WTC11 (cell line): ENCODE data around the gene SH2D5. TPM values are rescaled to one million over a fixed set of nuclear protein-coding genes. Genes with fewer than 3 reads are reported as not detected.

Experiments
- ATAC-seq: fragments of 200-7000 bp; cut with Tn5 transposase; 2 replicates; pipeline ENCODE4 v1.10.0; 2021; ENCODE audit warnings: mild to moderate bottlenecking, moderate library complexity
- CTCF ChIA-PET: fragments of 300-600 bp; sonication (Branson Sonifier 250); formaldehyde crosslinking; loops from one replicate; lab custom pipeline; 2021; ENCODE audit warnings: antibody characterized with exemption; lab: Charles Lee
- POLR2A ChIA-PET: fragments of 350-600 bp; sonication (Branson Sonifier 250); formaldehyde crosslinking; loops from one replicate; lab custom pipeline; 2021; ENCODE audit warnings: antibody characterized with exemption; lab: Charles Lee
- DNase-seq: peaks from one replicate; pipeline ENCODE4 v3.0.0; 2021; ENCODE audit warnings: low spot score
- H3K27ac Mint-ChIP-seq: 2 replicates; pipeline ENCODE4 v1.8.0; 2021; ENCODE audit warnings: mixed read lengths
- H3K27me3 Mint-ChIP-seq: 2 replicates; pipeline ENCODE4 v1.8.0; 2021; ENCODE audit warnings: low read depth, mild to moderate bottlenecking, moderate library complexity, mixed read lengths
- H3K36me3 Mint-ChIP-seq: 2 replicates; pipeline ENCODE4 v1.8.0; 2021; ENCODE audit warnings: mixed read lengths
- H3K4me1 Mint-ChIP-seq: 2 replicates; pipeline ENCODE4 v1.8.0; 2022; ENCODE audit warnings: mixed read lengths
- H3K4me3 Mint-ChIP-seq: 2 replicates; pipeline ENCODE4 v1.8.0; 2021; ENCODE audit warnings: mild to moderate bottlenecking, moderate library complexity, mixed read lengths
- H3K9me3 Mint-ChIP-seq: 2 replicates; pipeline ENCODE4 v1.8.0; 2021; ENCODE audit warnings: mixed read lengths
- CREB1 ChIP-seq: sonication (generic); formaldehyde crosslinking; IDR thresholded peaks from 2 replicates; pipeline ENCODE4 v1.8.0; 2023; ENCODE audit warnings: mild to moderate bottlenecking, missing genetic modification reagents
- CREM ChIP-seq: sonication (generic); formaldehyde crosslinking; IDR thresholded peaks from 2 replicates; pipeline ENCODE4 v1.8.1; 2022; ENCODE audit warnings: mild to moderate bottlenecking, missing genetic modification reagents, moderate library complexity
- EMX1 ChIP-seq: fragments of 250-450 bp; sonication (Bioruptor Pico); IDR thresholded peaks from 2 replicates; pipeline ENCODE4 v1.8.0; 2021; ENCODE audit warnings: mild to moderate bottlenecking
- ESRRA ChIP-seq: sonication (generic); formaldehyde crosslinking; IDR thresholded peaks from 2 replicates; pipeline ENCODE4 v1.8.1; 2022; ENCODE audit warnings: mild to moderate bottlenecking, missing genetic modification reagents, borderline replicate concordance
- FOXJ3 ChIP-seq: sonication (generic); formaldehyde crosslinking; IDR thresholded peaks from 2 replicates; pipeline ENCODE4 v1.9.0; 2021; ENCODE audit warnings: missing genetic modification reagents, mild to moderate bottlenecking, borderline replicate concordance
- HMGA2 ChIP-seq: fragments of 250-450 bp; sonication (Bioruptor Pico); IDR thresholded peaks from 2 replicates; pipeline ENCODE4 v1.4.0; 2021; ENCODE audit warnings: mild to moderate bottlenecking, moderate library complexity
- HMGXB4 ChIP-seq: sonication (generic); formaldehyde crosslinking; IDR thresholded peaks from 2 replicates; pipeline ENCODE4 v1.8.1; 2023; ENCODE audit warnings: mild to moderate bottlenecking, moderate library complexity, missing genetic modification reagents
- IRF1 ChIP-seq: sonication (generic); formaldehyde crosslinking; IDR thresholded peaks from 2 replicates; pipeline ENCODE4 v1.8.0; 2023; ENCODE audit warnings: missing genetic modification reagents
- NFYB ChIP-seq: sonication (generic); formaldehyde crosslinking; conservative IDR thresholded peaks from 2 replicates; pipeline ENCODE4 v1.8.0; 2022; ENCODE audit warnings: low read depth, missing genetic modification reagents
- OVOL2 ChIP-seq: fragments of 250-450 bp; sonication (Bioruptor Pico); IDR thresholded peaks from 2 replicates; pipeline ENCODE4 v1.9.0; 2021; ENCODE audit warnings: mild to moderate bottlenecking, borderline replicate concordance
- PRRX2 ChIP-seq: fragments of 250-450 bp; sonication (Bioruptor Pico); IDR thresholded peaks from 2 replicates; pipeline ENCODE4 v1.8.0; 2021; ENCODE audit warnings: mild to moderate bottlenecking
- RELA ChIP-seq: sonication (generic); formaldehyde crosslinking; IDR thresholded peaks from 2 replicates; pipeline ENCODE4 v1.8.1; 2022; ENCODE audit warnings: missing genetic modification reagents, mild to moderate bottlenecking, borderline replicate concordance
- SMAD3 ChIP-seq: sonication (generic); formaldehyde crosslinking; IDR thresholded peaks from 2 replicates; pipeline ENCODE4 v1.8.0; 2022; ENCODE audit warnings: missing genetic modification reagents, mild to moderate bottlenecking, borderline replicate concordance
- ZNF121 ChIP-seq: sonication (generic); formaldehyde crosslinking; IDR thresholded peaks from 2 replicates; pipeline ENCODE4 v1.8.0; 2023; ENCODE audit warnings: missing genetic modification reagents
- ZNF138 ChIP-seq: sonication (generic); formaldehyde crosslinking; conservative IDR thresholded peaks from 2 replicates; pipeline ENCODE4 v1.8.1; 2022; ENCODE audit warnings: mild to moderate bottlenecking, moderate library complexity, missing genetic modification reagents
- ZNF232 ChIP-seq: sonication (generic); formaldehyde crosslinking; IDR thresholded peaks from 2 replicates; pipeline ENCODE4 v1.8.0; 2022; ENCODE audit warnings: mild to moderate bottlenecking, missing genetic modification reagents
- ZNF416 ChIP-seq: fragments of 250-450 bp; sonication (Bioruptor Pico); IDR thresholded peaks from 2 replicates; pipeline ENCODE4 v1.9.0; 2021; ENCODE audit warnings: mild to moderate bottlenecking, inconsistent platforms
- total RNA-seq: library from RNA; stranded (reverse); gene quantifications from 3 replicates; pipeline ENCODE4 v1.2.3, GENCODE V29; 2021
- TF ChIP-seq, protein P1 (sequence below): sonication (generic); formaldehyde crosslinking; IDR thresholded peaks from 2 replicates; pipeline ENCODE4 v1.8.1; 2022; ENCODE audit warnings: low read depth, mild to moderate bottlenecking, moderate library complexity, missing genetic modification reagents, borderline replicate concordance
- TF ChIP-seq, protein P2 (sequence below): sonication (generic); formaldehyde crosslinking; IDR thresholded peaks from 2 replicates; pipeline ENCODE4 v1.8.0; 2022; ENCODE audit warnings: mild to moderate bottlenecking, missing genetic modification reagents
- TF ChIP-seq, protein P3 (sequence below): sonication (generic); formaldehyde crosslinking; IDR thresholded peaks from 2 replicates; pipeline ENCODE4 v1.8.0; 2022; ENCODE audit warnings: mild to moderate bottlenecking, missing genetic modification reagents
- TF ChIP-seq, protein P4 (sequence below): fragments of 250-450 bp; sonication (Bioruptor Pico); IDR thresholded peaks from 2 replicates; pipeline ENCODE4 v1.9.0; 2021; ENCODE audit warnings: moderate library complexity, mild to moderate bottlenecking, inconsistent platforms, borderline replicate concordance
- TF ChIP-seq, protein P5 (sequence below): sonication (generic); formaldehyde crosslinking; conservative IDR thresholded peaks from 2 replicates; pipeline ENCODE4 v1.8.1; 2023; ENCODE audit warnings: mild to moderate bottlenecking, low read depth, missing genetic modification reagents, moderate library complexity

SH2D5 gene
- total RNA-seq, 1 experiment from 2014 or later = 13.8 TPM

- TF ChIP-seq, protein P1, sequence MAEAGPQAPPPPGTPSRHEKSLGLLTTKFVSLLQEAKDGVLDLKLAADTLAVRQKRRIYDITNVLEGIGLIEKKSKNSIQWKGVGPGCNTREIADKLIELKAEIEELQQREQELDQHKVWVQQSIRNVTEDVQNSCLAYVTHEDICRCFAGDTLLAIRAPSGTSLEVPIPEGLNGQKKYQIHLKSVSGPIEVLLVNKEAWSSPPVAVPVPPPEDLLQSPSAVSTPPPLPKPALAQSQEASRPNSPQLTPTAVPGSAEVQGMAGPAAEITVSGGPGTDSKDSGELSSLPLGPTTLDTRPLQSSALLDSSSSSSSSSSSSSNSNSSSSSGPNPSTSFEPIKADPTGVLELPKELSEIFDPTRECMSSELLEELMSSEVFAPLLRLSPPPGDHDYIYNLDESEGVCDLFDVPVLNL (CRISPR knock-in tag) = no peak
- TF ChIP-seq, protein P2, sequence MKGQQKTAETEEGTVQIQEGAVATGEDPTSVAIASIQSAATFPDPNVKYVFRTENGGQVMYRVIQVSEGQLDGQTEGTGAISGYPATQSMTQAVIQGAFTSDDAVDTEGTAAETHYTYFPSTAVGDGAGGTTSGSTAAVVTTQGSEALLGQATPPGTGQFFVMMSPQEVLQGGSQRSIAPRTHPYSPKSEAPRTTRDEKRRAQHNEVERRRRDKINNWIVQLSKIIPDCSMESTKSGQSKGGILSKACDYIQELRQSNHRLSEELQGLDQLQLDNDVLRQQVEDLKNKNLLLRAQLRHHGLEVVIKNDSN (CRISPR knock-in tag) = no peak
- TF ChIP-seq ZNF138 (CRISPR knock-in tag) (no peak), OVOL2 (CRISPR knock-in tag) (no peak)
- TF ChIP-seq, protein P3, sequence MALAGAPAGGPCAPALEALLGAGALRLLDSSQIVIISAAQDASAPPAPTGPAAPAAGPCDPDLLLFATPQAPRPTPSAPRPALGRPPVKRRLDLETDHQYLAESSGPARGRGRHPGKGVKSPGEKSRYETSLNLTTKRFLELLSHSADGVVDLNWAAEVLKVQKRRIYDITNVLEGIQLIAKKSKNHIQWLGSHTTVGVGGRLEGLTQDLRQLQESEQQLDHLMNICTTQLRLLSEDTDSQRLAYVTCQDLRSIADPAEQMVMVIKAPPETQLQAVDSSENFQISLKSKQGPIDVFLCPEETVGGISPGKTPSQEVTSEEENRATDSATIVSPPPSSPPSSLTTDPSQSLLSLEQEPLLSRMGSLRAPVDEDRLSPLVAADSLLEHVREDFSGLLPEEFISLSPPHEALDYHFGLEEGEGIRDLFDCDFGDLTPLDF (CRISPR knock-in tag) = no peak
Measured at GRCh38 chr1:20693623-20694022, 38.9 kb downstream of the SH2D5 start (continued).

DNA sequence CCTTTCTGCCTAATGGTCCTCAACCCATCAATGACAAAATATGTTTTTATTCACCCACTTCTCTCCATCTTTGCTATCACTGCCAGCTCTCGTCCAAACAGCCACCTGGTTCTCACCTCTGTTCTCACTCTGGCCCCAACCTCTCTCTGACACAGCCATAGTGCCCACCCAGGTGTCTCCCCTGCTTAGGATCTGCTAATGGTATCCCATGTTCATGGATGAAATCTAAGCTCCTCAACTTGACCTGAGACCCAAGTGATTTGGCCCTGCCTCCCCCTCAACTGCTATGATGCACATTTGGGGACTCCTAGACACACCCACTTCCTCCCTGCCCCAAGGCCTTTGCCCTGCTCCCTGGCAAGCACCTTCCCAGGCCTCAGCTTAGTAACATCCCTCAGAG is 40.6 kb downstream of the SH2D5 start:
- TF ChIP-seq CREM (CRISPR knock-in tag) = no peak
- TF ChIP-seq HMGA2 = no peak
- no peak for TF ChIP-seq SMAD3
- TF ChIP-seq ZNF232 (CRISPR knock-in tag) = no peak
- no peak for TF ChIP-seq FOXJ3 (CRISPR knock-in tag)
- TF ChIP-seq NFYB (CRISPR knock-in tag) = no peak
- TF ChIP-seq, protein P4, sequence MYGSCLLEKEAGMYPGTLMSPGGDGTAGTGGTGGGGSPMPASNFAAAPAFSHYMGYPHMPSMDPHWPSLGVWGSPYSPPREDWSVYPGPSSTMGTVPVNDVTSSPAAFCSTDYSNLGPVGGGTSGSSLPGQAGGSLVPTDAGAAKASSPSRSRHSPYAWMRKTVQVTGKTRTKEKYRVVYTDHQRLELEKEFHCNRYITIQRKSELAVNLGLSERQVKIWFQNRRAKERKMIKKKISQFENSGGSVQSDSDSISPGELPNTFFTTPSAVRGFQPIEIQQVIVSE (CRISPR knock-in tag) = no peak
- no peak for TF ChIP-seq HMGXB4 (CRISPR knock-in tag)
- no peak for TF ChIP-seq EMX1 (CRISPR knock-in tag)
- no peak for TF ChIP-seq RELA (CRISPR knock-in tag)
- no peak for TF ChIP-seq ZNF416 (CRISPR knock-in tag)
- TF ChIP-seq, protein P1 (CRISPR knock-in tag) = no peak
- TF ChIP-seq PRRX2 = no peak
- no peak for TF ChIP-seq CREB1 (CRISPR knock-in tag)
- TF ChIP-seq, all 79 proteins: peak for 0
- Mint-ChIP-seq H3K27me3 (peaks cover 2% of the 10 kb centered on the region), H3K9me3 (no peaks in the 10 kb centered on the region), H3K4me3 (no peak overlapping the region), H3K27ac (no peak overlapping the region), H3K4me1 (peaks cover 5% of the 10 kb centered on the region), H3K36me3 (no peaks in the 10 kb centered on the region)
- ATAC-seq = no peak
- ChIA-PET CTCF (no interaction called here), POLR2A (no interaction called here)
- DNase-seq = no peak

- Mint-ChIP-seq H3K4me1 (no peaks in the 10 kb centered on the region), H3K27ac (no peak overlapping the region), H3K4me3 (no peak overlapping the region), H3K27me3 (peaks cover 2% of the 10 kb centered on the region; the same call in 1 of the 2 replicates), H3K36me3 (no peaks in the 10 kb centered on the region), H3K9me3 (no peaks in the 10 kb centered on the region)
- no peak for ATAC-seq
- ChIA-PET CTCF (no interaction called here), POLR2A (no interaction called here)
- DNase-seq = no peak
- TF ChIP-seq HMGXB4 (CRISPR knock-in tag) = no peak
- TF ChIP-seq, protein P5, sequence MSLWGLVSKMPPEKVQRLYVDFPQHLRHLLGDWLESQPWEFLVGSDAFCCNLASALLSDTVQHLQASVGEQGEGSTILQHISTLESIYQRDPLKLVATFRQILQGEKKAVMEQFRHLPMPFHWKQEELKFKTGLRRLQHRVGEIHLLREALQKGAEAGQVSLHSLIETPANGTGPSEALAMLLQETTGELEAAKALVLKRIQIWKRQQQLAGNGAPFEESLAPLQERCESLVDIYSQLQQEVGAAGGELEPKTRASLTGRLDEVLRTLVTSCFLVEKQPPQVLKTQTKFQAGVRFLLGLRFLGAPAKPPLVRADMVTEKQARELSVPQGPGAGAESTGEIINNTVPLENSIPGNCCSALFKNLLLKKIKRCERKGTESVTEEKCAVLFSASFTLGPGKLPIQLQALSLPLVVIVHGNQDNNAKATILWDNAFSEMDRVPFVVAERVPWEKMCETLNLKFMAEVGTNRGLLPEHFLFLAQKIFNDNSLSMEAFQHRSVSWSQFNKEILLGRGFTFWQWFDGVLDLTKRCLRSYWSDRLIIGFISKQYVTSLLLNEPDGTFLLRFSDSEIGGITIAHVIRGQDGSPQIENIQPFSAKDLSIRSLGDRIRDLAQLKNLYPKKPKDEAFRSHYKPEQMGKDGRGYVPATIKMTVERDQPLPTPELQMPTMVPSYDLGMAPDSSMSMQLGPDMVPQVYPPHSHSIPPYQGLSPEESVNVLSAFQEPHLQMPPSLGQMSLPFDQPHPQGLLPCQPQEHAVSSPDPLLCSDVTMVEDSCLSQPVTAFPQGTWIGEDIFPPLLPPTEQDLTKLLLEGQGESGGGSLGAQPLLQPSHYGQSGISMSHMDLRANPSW (CRISPR knock-in tag) = no peak
- no peak for TF ChIP-seq IRF1 (CRISPR knock-in tag)
- no peak for TF ChIP-seq ZNF121 (CRISPR knock-in tag)
- TF ChIP-seq SMAD3 = no peak
- no peak for TF ChIP-seq ESRRA
Measured at GRCh38 chr1:20689645-20690056, 42.9 kb downstream of the SH2D5 start.
